Aorta (tissue), 5 donors: ENCODE data around the gene PTPN1. TPM values are rescaled to one million over a fixed set of nuclear protein-coding genes. Genes with fewer than 3 reads are reported as not detected.
A peak's percentile ranks its signal among the peaks of the same experiment; 100 is the strongest.

Source experiments
- ATAC-seq: fragments of 200-7000 bp; cut with Tn5 transposase; one replicate; pipeline ENCODE4 v1.9.1; 2022; ENCODE audit warnings: moderate library complexity; ENCODE audit not compliant: low FRiP score
- DNase-seq, 2 donors: peaks; one replicate each; pipeline ENCODE4 v3.0.0-alpha.2; 2020
- H3K27ac ChIP-seq, 2 donors: one replicate each; pipeline ENCODE4 v1.5.1; 2013; ENCODE audit warnings: low read length in 2 of 2, mild to moderate bottlenecking in 2 of 2, moderate library complexity in 2 of 2, control low read depth in 1 of 2, inconsistent platforms in 1 of 2, low read depth in 1 of 2
- H3K27me3 ChIP-seq, 2 donors: one replicate each; pipeline ENCODE4 v1.6.1; 2013; ENCODE audit warnings: control low read depth in 1 of 2, low read length in 1 of 2, mild to moderate bottlenecking in 1 of 2, moderate library complexity in 1 of 2; ENCODE audit not compliant: insufficient read depth in 2 of 2, control insufficient read depth in 1 of 2
- H3K36me3 ChIP-seq, 2 donors: one replicate each; pipeline ENCODE4 v1.6.1; 2013; ENCODE audit warnings: control low read depth in 1 of 2, low read length in 1 of 2, mild to moderate bottlenecking in 1 of 2; ENCODE audit not compliant: insufficient read depth in 2 of 2, control insufficient read depth in 1 of 2
- H3K4me1 ChIP-seq, 2 donors: one replicate each; pipeline ENCODE4 v1.6.1; 2013; ENCODE audit warnings: low read length in 2 of 2, control low read depth in 1 of 2, mild to moderate bottlenecking in 1 of 2, moderate library complexity in 1 of 2; ENCODE audit not compliant: insufficient read depth in 2 of 2, control insufficient read depth in 1 of 2
- H3K4me3 ChIP-seq, 2 donors: one replicate each; pipeline ENCODE4 v1.5.1; 2013; ENCODE audit warnings: low read length in 2 of 2, control low read depth in 1 of 2, mild to moderate bottlenecking in 1 of 2
- H3K9me3 ChIP-seq: one replicate; pipeline ENCODE4 v1.6.1; 2013; ENCODE audit warnings: mild to moderate bottlenecking, low read length; ENCODE audit not compliant: control insufficient read depth
- whole genome bisulfite sequencing, 2 donors: extraction: QIAGEN DNeasy Blood & Tissue Kit; methylation state at CpG; one replicate each; pipeline ENCODE4 v1.1.7; 2013; 5-methylcytosine and 5-hydroxymethylcytosine counted together
- intact Hi-C, 2 donors: fragments of 100-400 bp; cut with DNase I; formaldehyde crosslinking; loops; one replicate each; pipeline versions ENCODE4 v1.14.2 to v1.15.0; 2022
- polyA plus RNA-seq, 2 donors: library from polyadenylated mRNA; stranded (reverse); fragments of 200-250 nt; gene quantifications; one replicate each; pipeline ENCODE4 v1.2.3, GENCODE V29; 2013
- total RNA-seq, 2 donors: library from RNA; stranded (reverse); fragmentation: NEBNext Ultra II Directional; extraction: Animal tissue kit (Norgen Biotek cat#: 25700); gene quantifications; one replicate each; pipeline ENCODE4 v1.2.1, GENCODE V29; 2021
- donor health status: healthy with polysubstance abuse.
- donor health status: Bipolar disorder and iron deficiency.
- donor health status: DM: no; HTN: no; CAD: no.
- donor health status: DM: no; HTN: no; CAD: no.
- donor health status: DM: yes; HTN: yes; CAD: no.

The PTPN1 gene
- total and polyA plus RNA-seq, 4 donors: 17.7 to 51.6 (median 25.5) TPM

- Histone ChIP-seq H3K4me3 (no peak overlapping the region), H3K27me3 (no peaks in the 10 kb centered on the region), H3K27ac (peak overlapping the region in 1 of 2 donors; percentile 94), H3K4me1 (peaks cover 0 to 7% of the 10 kb centered on the region in 2 donors), H3K9me3 (no peaks in the 10 kb centered on the region), H3K36me3 (no peaks in the 10 kb centered on the region)
- intact Hi-C loops: loop anchor here in 1 of 2 donors (5.0 kb wide), 1 partner anchor 49 kb away; the partner anchor contains the start of gene PTPN1
- WGBS, 2 donors: 53 to 57% methylated on average over 5 of the region's 5 CpGs
- no peak for ATAC-seq
- DNase-seq: no peak
Measured at GRCh38 chr20:50560867-50561266, 50.7 kb downstream of the PTPN1 start.

- DNase-seq (peak in 1 of 2 donors; percentile 87), ATAC-seq (peak; percentile 72)
- H3K4me3 ChIP-seq: no peak overlapping the region
- peak overlapping the region; percentile 37 to 94 for H3K27ac ChIP-seq
- intact Hi-C loops: loop anchor here in 1 of 2 donors (5.0 kb wide), 1 partner anchor 49 kb away; the partner anchor contains the start of gene PTPN1
- H3K9me3 ChIP-seq: no peaks in the 10 kb centered on the region
- no peaks in the 10 kb centered on the region for H3K36me3 ChIP-seq
- no peaks in the 10 kb centered on the region for H3K27me3 ChIP-seq
- 41 to 43% methylated on average over 17 of the region's 17 CpGs for WGBS, 2 donors
- H3K4me1 ChIP-seq: peaks cover 0 to 7% of the 10 kb centered on the region in 2 donors
Measured at GRCh38 chr20:50561379-50562078, 51.3 kb downstream of the PTPN1 start.

GRCh38 chr20:50562262-50562701, 52.1 kb downstream of the PTPN1 start:
- DNase-seq (no peak), ATAC-seq (peak; percentile 30)
- H3K27ac ChIP-seq: peak overlapping the region in 1 of 2 donors; percentile 89
- 82% methylated on average over 7 of the region's 7 CpGs for WGBS, 2 donors
- intact Hi-C loops: loop anchor here in 1 of 2 donors (5.0 kb wide), 1 partner anchor 50 kb away; the partner anchor contains the start of gene PTPN1
- H3K27me3 ChIP-seq: no peaks in the 10 kb centered on the region
- H3K9me3 ChIP-seq: no peaks in the 10 kb centered on the region
- no peaks in the 10 kb centered on the region for H3K36me3 ChIP-seq
- no peak overlapping the region for H3K4me3 ChIP-seq
- peaks cover 0 to 7% of the 10 kb centered on the region in 2 donors for H3K4me1 ChIP-seq

GRCh38 chr20:50563133-50563944, 53.2 kb downstream of the PTPN1 start:
- WGBS, 2 donors: 88 to 94% methylated on average over 3 of the region's 3 CpGs
- intact Hi-C loops: loop anchor here in 1 of 2 donors (5.0 kb wide), 1 partner anchor 51 kb away; the partner anchor contains the start of gene PTPN1
- ATAC-seq (no peak), DNase-seq (no peak)
- Histone ChIP-seq H3K27me3 (no peaks in the 10 kb centered on the region), H3K4me3 (no peak overlapping the region), H3K9me3 (no peaks in the 10 kb centered on the region), H3K27ac (peak overlapping the region in 1 of 2 donors; percentile 55), H3K36me3 (peaks cover 0 to 2% of the 10 kb centered on the region in 2 donors), H3K4me1 (peaks cover 0 to 7% of the 10 kb centered on the region in 2 donors)

- H3K9me3 ChIP-seq: no peaks in the 10 kb centered on the region
- no peak overlapping the region for H3K27ac ChIP-seq
- no peak for DNase-seq
- peaks cover 0 to 4% of the 10 kb centered on the region in 2 donors for H3K4me1 ChIP-seq
- ATAC-seq: no peak
- 15 to 32% methylated on average over 2 of the region's 2 CpGs for WGBS, 2 donors
- H3K36me3 ChIP-seq: peaks cover 4% of the 10 kb centered on the region in 2 donors
- no peak overlapping the region for H3K4me3 ChIP-seq
- H3K27me3 ChIP-seq: no peaks in the 10 kb centered on the region
- intact Hi-C loops: no loop called here
Measured at GRCh38 chr20:50565383-50565782, 55.2 kb downstream of the PTPN1 start.

GRCh38 chr20:50565871-50566270, 55.7 kb downstream of the PTPN1 start:
- H3K27ac ChIP-seq: no peak overlapping the region
- H3K4me3 ChIP-seq: no peak overlapping the region
- no peaks in the 10 kb centered on the region for H3K27me3 ChIP-seq
- no peak for DNase-seq
- H3K36me3 ChIP-seq: peaks cover 4% of the 10 kb centered on the region in 2 donors
- ATAC-seq: no peak
- H3K9me3 ChIP-seq: no peaks in the 10 kb centered on the region
- H3K4me1 ChIP-seq: peaks cover 0 to 2% of the 10 kb centered on the region in 2 donors
- WGBS, 2 donors: 97 to 99% methylated on average over 4 of the region's 4 CpGs
- intact Hi-C loops: no loop called here

GRCh38 chr20:50567860-50568548, 57.8 kb downstream of the PTPN1 start:
- Histone ChIP-seq H3K36me3 (peaks cover 4% of the 10 kb centered on the region in 2 donors), H3K27ac (no peak overlapping the region), H3K27me3 (no peaks in the 10 kb centered on the region), H3K9me3 (no peaks in the 10 kb centered on the region), H3K4me3 (no peak overlapping the region), H3K4me1 (peaks cover 0 to 3% of the 10 kb centered on the region in 2 donors)
- ATAC-seq (no peak), DNase-seq (no peak)
- intact Hi-C loops: no loop called here
- WGBS, 2 donors: 94% methylated on average over 18 of the region's 18 CpGs

- Histone ChIP-seq H3K4me1 (peaks cover 0 to 3% of the 10 kb centered on the region in 2 donors), H3K27me3 (no peaks in the 10 kb centered on the region), H3K9me3 (no peaks in the 10 kb centered on the region), H3K36me3 (peaks cover 4% of the 10 kb centered on the region in 2 donors), H3K4me3 (no peak overlapping the region), H3K27ac (no peak overlapping the region)
- DNase-seq (no peak), ATAC-seq (no peak)
- WGBS, 2 donors: 84 to 85% methylated on average over 11 of the region's 11 CpGs
- intact Hi-C loops: no loop called here
Measured at GRCh38 chr20:50568549-50568942, 58.4 kb downstream of the PTPN1 start.
